Ovary (tissue), 3 donors: ENCODE results near the gene TNS1.

Source experiments
- POLR2A ChIP-seq: fragments of 450-650 bp; IDR thresholded peaks from one replicate; pipeline ENCODE4 v1.6.1; 2017; ENCODE audit warnings: antibody characterized with exemption, mild to moderate bottlenecking, moderate library complexity
- TF ChIP-seq, protein P1 (sequence below), 3 donors: fragments of 450-650 bp in 2 of 3; fragments of 200-600 bp in 1 of 3; IDR thresholded peaks; one replicate each; pipeline versions ENCODE4 v1.5.1 to v1.8.0; 2016 to 2022; ENCODE audit warnings: antibody characterized with exemption in 3 of 3, mild to moderate bottlenecking in 1 of 3
- donor health status: DM: no; HTN: no; CAD: no.

- TF ChIP-seq, protein P1, sequence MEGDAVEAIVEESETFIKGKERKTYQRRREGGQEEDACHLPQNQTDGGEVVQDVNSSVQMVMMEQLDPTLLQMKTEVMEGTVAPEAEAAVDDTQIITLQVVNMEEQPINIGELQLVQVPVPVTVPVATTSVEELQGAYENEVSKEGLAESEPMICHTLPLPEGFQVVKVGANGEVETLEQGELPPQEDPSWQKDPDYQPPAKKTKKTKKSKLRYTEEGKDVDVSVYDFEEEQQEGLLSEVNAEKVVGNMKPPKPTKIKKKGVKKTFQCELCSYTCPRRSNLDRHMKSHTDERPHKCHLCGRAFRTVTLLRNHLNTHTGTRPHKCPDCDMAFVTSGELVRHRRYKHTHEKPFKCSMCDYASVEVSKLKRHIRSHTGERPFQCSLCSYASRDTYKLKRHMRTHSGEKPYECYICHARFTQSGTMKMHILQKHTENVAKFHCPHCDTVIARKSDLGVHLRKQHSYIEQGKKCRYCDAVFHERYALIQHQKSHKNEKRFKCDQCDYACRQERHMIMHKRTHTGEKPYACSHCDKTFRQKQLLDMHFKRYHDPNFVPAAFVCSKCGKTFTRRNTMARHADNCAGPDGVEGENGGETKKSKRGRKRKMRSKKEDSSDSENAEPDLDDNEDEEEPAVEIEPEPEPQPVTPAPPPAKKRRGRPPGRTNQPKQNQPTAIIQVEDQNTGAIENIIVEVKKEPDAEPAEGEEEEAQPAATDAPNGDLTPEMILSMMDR (IDR thresholded peaks at IDR 0.05) = no peak
- TF ChIP-seq POLR2A = no peak
Measured at GRCh38 chr2:218024336-218024735, 21.5 kb upstream of the TNS1 start.
